T-cell (primary cell): ENCODE measurements around the gene MRPL14. TPM values are rescaled to one million over a fixed set of nuclear protein-coding genes. Genes with fewer than 3 reads are reported as not detected.

Source experiments
- ATAC-seq, 4 experiments: fragments of 200-7000 bp in 3 of 4; fragments of 150-1000 bp in 1 of 4; cut with Tn5 transposase; replicated peaks in 1 of 4; 1 replicate in 3 of 4; 2 replicates in 1 of 4; pipeline ENCODE4 v1.10.0; 2021; ENCODE audit warnings: moderate library complexity in 3 of 4, mild to moderate bottlenecking in 2 of 4, moderate number of reproducible peaks in 1 of 4
- CTCF ChIA-PET, 2 donors: fragments of 300-600 bp; sonication (Branson Sonifier 250); formaldehyde crosslinking; loops; one replicate each; lab custom pipeline; 2022; ENCODE audit warnings: antibody characterized with exemption in 2 of 2; lab: Charles Lee
- POLR2A ChIA-PET, 2 donors: fragments of 300-600 bp; sonication (Branson Sonifier 250); formaldehyde crosslinking; loops; one replicate each; lab custom pipeline; 2022; ENCODE audit warnings: antibody characterized with exemption in 2 of 2; lab: Charles Lee
- DNase-seq, 35 experiments: peaks; one replicate each; pipeline versions ENCODE4 v3.0.0 to v3.0.0-alpha.2; 2013 to 2023
- H3K27ac ChIP-seq: one replicate; pipeline ENCODE4 v1.5.1; 2013; ENCODE audit warnings: low read length
- H3K27me3 ChIP-seq, 2 experiments: replicated peaks in 1 of 2; 1 replicate in 1 of 2; 2 replicates in 1 of 2; pipeline versions ENCODE4 v1.6.1 to v1.7.0; 2013; ENCODE audit warnings: low read length in 1 of 2, mixed read lengths in 1 of 2; ENCODE audit not compliant: control insufficient read depth in 2 of 2, insufficient read depth in 2 of 2; ENCODE audit errors: extremely low read depth in 1 of 2
- H3K36me3 ChIP-seq, 2 donors: 1 replicate in 1 of 2; 2 replicates in 1 of 2; pipeline versions ENCODE4 v1.6.1 to v1.7.0; 2013; ENCODE audit warnings: low read length in 1 of 2; ENCODE audit not compliant: control insufficient read depth in 2 of 2, insufficient read depth in 1 of 2; ENCODE audit errors: extremely low read depth in 1 of 2
- H3K4me1 ChIP-seq, 2 experiments: 1 replicate in 1 of 2; 2 replicates in 1 of 2; pipeline versions ENCODE4 v1.6.1 to v1.7.0; 2013; ENCODE audit warnings: low read length in 2 of 2, mixed read lengths in 1 of 2; ENCODE audit not compliant: insufficient read depth in 2 of 2, control insufficient read depth in 1 of 2; ENCODE audit errors: extremely low read depth in 1 of 2
- H3K4me3 ChIP-seq, 2 donors: 1 replicate in 1 of 2; 2 replicates in 1 of 2; pipeline versions ENCODE4 v1.5.1 to v1.7.0; 2013; ENCODE audit warnings: mild to moderate bottlenecking in 2 of 2, low read length in 1 of 2, moderate library complexity in 1 of 2; ENCODE audit not compliant: control insufficient read depth in 1 of 2; ENCODE audit errors: extremely low read depth in 1 of 2
- H3K9me3 ChIP-seq: 2 replicates; pipeline ENCODE4 v1.7.0; 2013
- H3K27ac Mint-ChIP-seq, 2 donors: one replicate each; pipeline ENCODE4 v1.8.0; 2020 to 2021; ENCODE audit warnings: mild to moderate bottlenecking in 2 of 2, mixed read lengths in 2 of 2
- H3K27me3 Mint-ChIP-seq, 2 donors: one replicate each; pipeline ENCODE4 v1.8.0; 2021 to 2022; ENCODE audit warnings: mixed read lengths in 2 of 2
- H3K36me3 Mint-ChIP-seq: one replicate; pipeline ENCODE4 v1.8.0; 2021; ENCODE audit warnings: mixed read lengths
- H3K4me1 Mint-ChIP-seq, 3 donors: one replicate each; pipeline ENCODE4 v1.8.0; 2020 to 2022; ENCODE audit warnings: mixed read lengths in 3 of 3, mild to moderate bottlenecking in 1 of 3
- H3K4me3 Mint-ChIP-seq, 3 donors: one replicate each; pipeline ENCODE4 v1.8.0; 2020 to 2022; ENCODE audit warnings: mild to moderate bottlenecking in 3 of 3, mixed read lengths in 3 of 3, moderate library complexity in 3 of 3
- H3K9me3 Mint-ChIP-seq, 3 donors: one replicate each; pipeline ENCODE4 v1.8.0; 2020 to 2022; ENCODE audit warnings: mixed read lengths in 3 of 3
- WGBS: methylation state at CpG from one replicate; pipeline ENCODE4 v1.1.5; 2013; ENCODE audit warnings: missing lambda C conversion rate; ENCODE audit not compliant: insufficient coverage; 5-methylcytosine and 5-hydroxymethylcytosine counted together
- total RNA-seq, 35 experiments: library from RNA in 6 of 35; stranded (reverse) in 6 of 35; fragments of 120-200 nt in 1 of 35; gene quantifications; one replicate each; pipeline versions ENCODE4 v1.2.1 to v1.2.4 and lab custom pipeline; 2013 to 2026

MRPL14 gene
- total RNA-seq, 5 donors from 2014 or later (not counting 1 experiment from before 2014, with no cell fraction given): 12.0 to 24.2 (median 22.3) TPM

DNA sequence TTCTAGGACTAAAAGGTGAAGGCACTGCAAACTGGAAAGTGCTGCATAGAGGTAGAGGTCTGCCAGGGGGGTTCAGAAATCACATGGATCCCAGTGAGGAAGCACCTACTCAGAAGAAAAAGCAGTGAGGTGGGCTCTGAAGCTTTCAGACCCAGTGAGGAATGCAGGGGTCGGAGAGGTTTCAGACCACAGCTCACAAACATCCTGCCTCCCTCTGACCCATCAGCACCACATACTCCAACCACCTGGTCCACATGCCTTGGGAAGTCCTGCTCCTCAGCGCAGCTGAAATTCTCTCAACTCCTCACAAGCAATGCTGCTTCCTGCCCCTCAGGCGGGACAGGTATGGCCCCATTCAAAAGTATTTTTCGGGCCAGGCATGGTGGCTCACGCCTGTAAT lies 20.2 kb downstream of the MRPL14 start:
- ATAC-seq: no peak
- peaks cover 14 to 54% of the 10 kb centered on the region in 2 donors for H3K36me3 ChIP-seq
- Mint-ChIP-seq H3K4me3 (no peak overlapping the region), H3K4me1 (peaks cover 11 to 36% (median 15%) of the 10 kb centered on the region in 3 donors), H3K27ac (no peak overlapping the region), H3K36me3 (peaks cover 26% of the 10 kb centered on the region), H3K9me3 (no peaks in the 10 kb centered on the region), H3K27me3 (no peaks in the 10 kb centered on the region)
- no peak for DNase-seq
- H3K4me3 ChIP-seq: no peak overlapping the region
- H3K4me1 ChIP-seq: peaks cover 0 to 2% of the 10 kb centered on the region in 2 experiments
- POLR2A ChIA-PET: no interaction called here
- no peaks in the 10 kb centered on the region for H3K9me3 ChIP-seq
- WGBS: 97% methylated on average over 5 of the region's 5 CpGs
- no peak overlapping the region for H3K27ac ChIP-seq
- CTCF ChIA-PET: interaction anchor here in 1 of 2 donors (0.7 kb wide), 1 partner anchor 11 kb away, joined by 3 read pairs; no protein-coding TSS in a partner anchor
- H3K27me3 ChIP-seq: no peaks in the 10 kb centered on the region

DNA sequence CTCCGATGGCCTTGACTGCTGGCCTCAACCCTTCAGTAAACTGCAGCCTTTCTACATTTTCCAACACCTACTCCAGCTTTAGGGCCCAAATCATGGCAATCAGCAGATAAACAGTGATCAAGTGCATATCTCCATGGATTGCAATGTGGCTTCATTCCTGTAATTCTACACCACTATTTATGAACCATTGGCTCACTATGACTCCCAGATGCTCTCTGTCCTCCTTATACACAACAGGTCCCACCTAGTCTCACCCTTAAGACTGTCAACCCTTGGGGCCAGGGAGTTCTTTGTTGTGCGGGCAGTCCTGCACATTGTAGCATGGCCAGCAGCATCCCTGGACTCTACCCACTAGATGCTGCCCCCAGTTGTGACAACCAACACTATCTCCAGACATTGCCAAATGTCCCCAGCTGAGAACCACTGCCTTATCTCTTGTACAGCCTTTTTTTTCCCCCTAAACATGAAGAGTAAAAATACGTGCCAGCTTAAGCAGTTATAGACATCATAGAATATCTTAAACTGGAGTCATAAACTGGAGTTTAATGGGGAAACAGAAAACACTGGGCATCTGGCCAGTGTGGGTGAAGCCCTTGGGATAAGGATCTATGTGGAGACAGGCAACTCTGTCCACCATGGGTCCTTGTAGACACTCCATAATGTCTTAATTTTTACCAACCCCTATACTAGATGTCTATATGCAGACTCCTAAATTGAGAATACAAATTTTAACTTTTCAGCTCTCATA lies 21.1 kb downstream of the MRPL14 start:
- 100% methylated on average over 2 of the region's 3 CpGs for WGBS

DNA sequence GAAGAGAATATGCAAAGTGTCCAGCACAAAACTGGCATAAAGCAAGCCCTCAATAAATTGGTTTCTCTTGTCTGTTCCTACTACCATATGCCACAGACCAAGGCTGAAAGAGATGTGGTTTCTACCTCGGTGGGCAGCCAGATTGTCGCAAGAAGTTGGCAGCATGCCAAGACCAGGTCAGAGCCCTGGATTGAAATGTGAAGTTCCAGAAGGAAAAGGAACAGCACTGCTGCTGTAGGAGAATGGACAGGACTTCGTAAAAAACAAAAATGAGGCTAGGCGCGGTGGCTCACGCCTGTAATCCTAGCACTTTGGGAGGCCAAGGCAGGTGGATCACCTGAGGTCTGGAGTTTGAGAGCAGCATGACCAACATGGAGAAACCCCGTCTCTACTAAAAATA lies 22.1 kb downstream of the MRPL14 start:
- H3K4me3 Mint-ChIP-seq: no peak overlapping the region
- ChIA-PET POLR2A (interaction anchor here in 1 of 2 donors (0.6 kb wide), 1 partner anchor 400 kb away, joined by 3 read pairs; no protein-coding TSS in a partner anchor), CTCF (no interaction called here)
- WGBS: 92% methylated on average over 2 of the region's 7 CpGs
- H3K9me3 ChIP-seq: no peaks in the 10 kb centered on the region
- no peaks in the 10 kb centered on the region for H3K27me3 ChIP-seq
- DNase-seq (no peak), ATAC-seq (no peak)
- H3K27ac ChIP-seq: no peak overlapping the region
- H3K27ac Mint-ChIP-seq: no peak overlapping the region
- no peak overlapping the region for H3K4me3 ChIP-seq
- H3K4me1 ChIP-seq: peaks cover 0 to 4% of the 10 kb centered on the region in 2 experiments
- H3K4me1 Mint-ChIP-seq: peaks cover 9 to 27% (median 15%) of the 10 kb centered on the region in 3 donors
- H3K36me3 Mint-ChIP-seq: peaks cover 12% of the 10 kb centered on the region
- H3K9me3 Mint-ChIP-seq: no peaks in the 10 kb centered on the region
- H3K36me3 ChIP-seq: peaks cover 5 to 35% of the 10 kb centered on the region in 2 donors
- H3K27me3 Mint-ChIP-seq: no peaks in the 10 kb centered on the region

More for the DNA sequence above, 21.1 kb downstream of the MRPL14 start:
- H3K27ac ChIP-seq: no peak overlapping the region
- ChIA-PET POLR2A (no interaction called here), CTCF (no interaction called here)
- peaks cover 11 to 45% of the 10 kb centered on the region in 2 donors for H3K36me3 ChIP-seq
- DNase-seq (no peak), ATAC-seq (no peak)
- Mint-ChIP-seq H3K4me1 (peaks cover 10 to 30% (median 15%) of the 10 kb centered on the region in 3 donors), H3K4me3 (no peak overlapping the region), H3K27me3 (no peaks in the 10 kb centered on the region), H3K9me3 (no peaks in the 10 kb centered on the region), H3K27ac (no peak overlapping the region), H3K36me3 (peaks cover 17% of the 10 kb centered on the region)
- peaks cover 0 to 4% of the 10 kb centered on the region in 2 experiments for H3K4me1 ChIP-seq
- no peaks in the 10 kb centered on the region for H3K9me3 ChIP-seq
- no peaks in the 10 kb centered on the region for H3K27me3 ChIP-seq
- H3K4me3 ChIP-seq: no peak overlapping the region

DNA sequence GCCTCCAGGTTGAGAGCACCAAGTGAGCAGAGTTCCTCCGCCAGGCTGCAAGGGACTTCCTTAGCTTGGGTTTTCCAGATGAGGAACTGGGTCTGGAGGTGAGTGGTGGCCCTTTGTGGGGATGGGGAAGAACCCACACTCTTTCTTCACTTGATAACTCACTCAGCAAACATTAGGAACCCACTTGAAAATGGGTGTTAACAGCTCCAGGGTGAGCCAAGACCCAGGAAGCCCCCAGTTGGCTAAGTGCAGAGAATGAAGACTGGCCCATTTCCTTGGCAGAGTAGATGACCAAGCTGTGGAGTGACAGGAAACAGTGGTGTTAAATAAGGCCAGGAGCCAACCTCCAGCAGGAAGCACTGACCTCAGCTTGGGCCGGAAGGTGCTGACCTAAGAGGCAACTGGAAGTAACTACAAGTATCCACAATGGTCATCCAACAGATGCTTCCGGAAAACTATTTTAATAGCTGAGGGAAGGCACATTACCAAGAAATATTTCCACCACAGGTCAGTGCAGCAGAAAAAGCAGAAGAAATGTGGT lies 22.7 kb downstream of the MRPL14 start:
- Mint-ChIP-seq H3K27ac (no peak overlapping the region), H3K4me3 (no peak overlapping the region), H3K9me3 (no peaks in the 10 kb centered on the region), H3K27me3 (no peaks in the 10 kb centered on the region), H3K36me3 (peaks cover 6% of the 10 kb centered on the region), H3K4me1 (peaks cover 9 to 22% (median 15%) of the 10 kb centered on the region in 3 donors)
- DNase-seq (no peak), ATAC-seq (no peak)
- Histone ChIP-seq H3K4me3 (no peak overlapping the region), H3K27ac (no peak overlapping the region), H3K27me3 (no peaks in the 10 kb centered on the region), H3K36me3 (peaks cover 5 to 29% of the 10 kb centered on the region in 2 donors), H3K9me3 (no peaks in the 10 kb centered on the region), H3K4me1 (peaks cover 0 to 4% of the 10 kb centered on the region in 2 experiments)
- ChIA-PET CTCF (no interaction called here), POLR2A (interaction anchor here in 1 of 2 donors (0.6 kb wide), 1 partner anchor 401 kb away, joined by 3 read pairs; no protein-coding TSS in a partner anchor)
- WGBS: no CpG with 5 or more reads among the region's 3 CpGs

DNA sequence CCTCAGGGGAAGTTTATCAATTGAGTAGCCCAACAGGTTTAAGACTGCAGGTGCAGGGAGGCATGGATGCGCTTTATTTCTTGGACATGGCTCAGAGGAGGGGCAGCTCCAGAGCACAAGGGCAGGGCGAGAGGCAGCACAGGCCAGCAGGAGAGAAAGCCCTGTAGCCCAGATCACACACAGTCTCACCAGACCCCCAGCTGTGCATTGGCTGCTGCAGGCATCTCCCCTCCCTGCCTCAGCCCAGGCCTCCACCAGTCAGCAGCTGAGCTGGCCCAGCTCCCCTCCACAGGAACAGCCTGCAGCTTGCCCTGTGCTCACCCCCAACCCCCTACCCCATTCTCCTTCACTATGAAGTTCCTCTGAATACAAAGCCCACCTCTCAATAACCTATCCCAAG lies 24.7 kb downstream of the MRPL14 start:
- Mint-ChIP-seq H3K27me3 (no peaks in the 10 kb centered on the region), H3K4me1 (peaks cover 9 to 21% (median 15%) of the 10 kb centered on the region in 3 donors), H3K9me3 (no peaks in the 10 kb centered on the region), H3K27ac (peak overlapping the region in 1 of 2 donors; percentile 12), H3K36me3 (peaks cover 3% of the 10 kb centered on the region), H3K4me3 (no peak overlapping the region)
- Histone ChIP-seq H3K4me3 (no peak overlapping the region), H3K27ac (no peak overlapping the region), H3K36me3 (peaks cover 5 to 16% of the 10 kb centered on the region in 2 donors), H3K9me3 (no peaks in the 10 kb centered on the region), H3K27me3 (no peaks in the 10 kb centered on the region), H3K4me1 (peaks cover 0 to 4% of the 10 kb centered on the region in 2 experiments)
- CTCF ChIA-PET: interaction anchor here in 1 of 2 donors (1.0 kb wide), 1 partner anchor 144 kb away, joined by 5 read pairs; the partner anchor contains the start of gene HSP90AB1
- ATAC-seq: no peak
- WGBS: 93% methylated on average over 2 of the region's 2 CpGs
- POLR2A ChIA-PET: no interaction called here
- no peak for DNase-seq

DNA sequence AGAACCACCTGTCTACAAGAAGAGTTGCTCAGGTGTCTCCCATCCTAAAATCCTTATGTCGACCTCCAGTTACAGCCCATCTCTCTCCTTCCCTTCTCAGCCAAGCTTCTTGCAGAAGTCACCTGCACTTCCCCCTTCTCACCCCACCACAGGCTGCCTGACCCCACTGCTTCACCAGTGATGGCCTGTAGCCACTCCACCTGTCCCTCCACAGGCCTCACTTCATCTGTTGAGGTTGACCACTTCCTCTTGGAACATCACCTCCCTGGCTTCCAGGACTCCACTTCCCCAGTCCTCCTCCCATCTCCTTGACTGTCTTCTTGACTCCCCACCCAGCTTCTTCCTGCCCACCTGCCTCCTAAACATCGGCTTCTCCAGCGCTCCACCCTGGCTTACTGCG lies 25.4 kb downstream of the MRPL14 start:
- Mint-ChIP-seq H3K4me3 (no peak overlapping the region), H3K9me3 (no peaks in the 10 kb centered on the region), H3K4me1 (peaks cover 9 to 23% (median 15%) of the 10 kb centered on the region in 3 donors), H3K36me3 (peaks cover 3% of the 10 kb centered on the region), H3K27ac (peak overlapping the region; percentile 12 to 23), H3K27me3 (no peaks in the 10 kb centered on the region)
- Histone ChIP-seq H3K36me3 (peaks cover 5 to 16% of the 10 kb centered on the region in 2 donors), H3K27me3 (no peaks in the 10 kb centered on the region), H3K9me3 (no peaks in the 10 kb centered on the region), H3K27ac (no peak overlapping the region), H3K4me1 (peaks cover 0 to 4% of the 10 kb centered on the region in 2 experiments), H3K4me3 (no peak overlapping the region)
- POLR2A ChIA-PET: no interaction called here
- DNase-seq (no peak), ATAC-seq (no peak)
- WGBS: 68% methylated on average over 4 of the region's 4 CpGs
- CTCF ChIA-PET: no interaction called here
